Esophagus muscularis mucosa (tissue), 4 donors: ENCODE results near the gene CCDC167.

Experiments used
- CTCF ChIP-seq, 3 experiments: fragments of 200-600 bp in 2 of 3; fragments of 450-650 bp in 1 of 3; sonication (generic) in 2 of 3; IDR thresholded peaks; one replicate each; pipeline ENCODE4 v1.5.1; 2017 to 2019; ENCODE audit warnings: antibody characterized with exemption in 3 of 3, mild to moderate bottlenecking in 2 of 3, moderate library complexity in 1 of 3
- EP300 ChIP-seq: sonication (generic); formaldehyde crosslinking; IDR thresholded peaks from one replicate; pipeline ENCODE4 v1.6.1; 2017; ENCODE audit warnings: antibody characterized with exemption
- POLR2A ChIP-seq: fragments of 450-650 bp; IDR thresholded peaks from one replicate; pipeline ENCODE4 v1.6.1; 2017; ENCODE audit warnings: antibody characterized with exemption, moderate library complexity, mild to moderate bottlenecking, low read depth
- POLR2AphosphoS5 ChIP-seq, 2 donors: sonication (generic); formaldehyde crosslinking; IDR thresholded peaks; one replicate each; pipeline ENCODE4 v1.6.1; 2017; ENCODE audit warnings: antibody characterized with exemption in 2 of 2

- no peak for TF ChIP-seq CTCF (IDR thresholded peaks at IDR 0.05)
- no peak for TF ChIP-seq POLR2A
- TF ChIP-seq POLR2AphosphoS5 (IDR thresholded peaks at IDR 0.05), result no peak
- no peak for TF ChIP-seq EP300
Observed at GRCh38 chr6:37522836-37523235, 23.1 kb upstream of the CCDC167 start.
